Thyroid gland (tissue), 4 donors: ENCODE results near the gene GTF2H3. TPM values are rescaled to one million over a fixed set of nuclear protein-coding genes. Genes with fewer than 3 reads are reported as not detected.

Experiments
- DNase-seq, 2 donors: peaks; one replicate each; pipeline ENCODE4 v3.0.0-alpha.2; 2019
- H3K27ac ChIP-seq, 3 donors: fragments of 200-600 bp; sonication (generic); 1 replicate in 2 of 3; 2 replicates in 1 of 3; pipeline ENCODE4 v1.5.1; 2016 to 2019; ENCODE audit warnings: mild to moderate bottlenecking in 1 of 3, moderate library complexity in 1 of 3
- H3K27me3 ChIP-seq: fragments of 200-600 bp; sonication (generic); one replicate; pipeline ENCODE4 v1.5.1; 2019
- H3K36me3 ChIP-seq, 2 donors: fragments of 200-600 bp; sonication (generic); one replicate each; pipeline ENCODE4 v1.5.1; 2016 to 2019
- H3K4me1 ChIP-seq, 2 donors: fragments of 200-600 bp; sonication (generic); one replicate each; pipeline ENCODE4 v1.5.1; 2017 to 2019
- H3K4me3 ChIP-seq, 3 donors: fragments of 200-600 bp; sonication (generic); replicated peaks in 1 of 3; 1 replicate in 2 of 3; 2 replicates in 1 of 3; pipeline ENCODE4 v1.5.1; 2016; ENCODE audit warnings: mild to moderate bottlenecking in 1 of 3
- H3K9me3 ChIP-seq: fragments of 200-600 bp; sonication (generic); one replicate; pipeline ENCODE4 v1.5.1; 2017
- POLR2A ChIP-seq, 2 donors: fragments of 450-650 bp; IDR thresholded peaks; one replicate each; pipeline ENCODE4 v1.6.1; 2017; ENCODE audit warnings: antibody characterized with exemption in 2 of 2, mild to moderate bottlenecking in 2 of 2, moderate library complexity in 1 of 2
- WGBS, 2 donors: methylation state at CpG; one replicate each; pipeline ENCODE4 v1.1.5; 2017; 5-methylcytosine and 5-hydroxymethylcytosine counted together
- intact Hi-C: fragments of 100-400 bp; cut with DNase I; formaldehyde crosslinking; loops from one replicate; pipeline ENCODE4 v1.15.1; 2023
- total RNA-seq, 4 donors: library from RNA; depleted of rRNA; stranded (reverse); fragments of >200 nt; gene quantifications; one replicate each; pipeline ENCODE4 v1.2.3, GENCODE V29; 2016
- TF ChIP-seq, protein P1 (sequence below), 6 experiments: fragments of 200-600 bp in 3 of 6; fragments of 450-650 bp in 3 of 6; sonication (generic) in 3 of 6; IDR thresholded peaks; one replicate each; pipeline ENCODE4 v1.5.1; 2016 to 2019; ENCODE audit warnings: antibody characterized with exemption in 6 of 6, mild to moderate bottlenecking in 2 of 6, inconsistent platforms in 1 of 6, moderate library complexity in 1 of 6

Gene GTF2H3
- total RNA-seq, 4 donors from 2014 or later = 15.9 to 32.4 (median 31.1) TPM

DNA sequence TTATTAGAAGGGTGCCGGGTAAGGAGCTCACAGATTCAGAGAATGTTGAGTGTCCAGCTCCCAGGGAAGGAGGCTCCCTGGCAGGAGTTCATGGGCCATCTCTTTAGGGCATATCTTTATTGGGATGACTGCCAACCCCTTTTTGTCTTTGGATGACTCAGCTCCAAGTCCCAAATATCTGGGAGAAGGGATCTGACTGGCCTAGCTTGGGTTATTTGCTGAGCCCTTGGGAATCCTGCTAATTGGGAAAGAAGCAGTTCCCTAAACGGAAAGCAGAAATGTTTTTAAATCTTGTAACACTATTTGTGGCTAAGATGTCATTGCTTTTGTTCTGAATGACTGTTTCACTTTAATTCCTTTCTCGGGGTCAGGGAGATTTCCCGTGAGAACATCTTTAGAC lies 19.1 kb upstream of the GTF2H3 start:
- TF ChIP-seq, protein P1, sequence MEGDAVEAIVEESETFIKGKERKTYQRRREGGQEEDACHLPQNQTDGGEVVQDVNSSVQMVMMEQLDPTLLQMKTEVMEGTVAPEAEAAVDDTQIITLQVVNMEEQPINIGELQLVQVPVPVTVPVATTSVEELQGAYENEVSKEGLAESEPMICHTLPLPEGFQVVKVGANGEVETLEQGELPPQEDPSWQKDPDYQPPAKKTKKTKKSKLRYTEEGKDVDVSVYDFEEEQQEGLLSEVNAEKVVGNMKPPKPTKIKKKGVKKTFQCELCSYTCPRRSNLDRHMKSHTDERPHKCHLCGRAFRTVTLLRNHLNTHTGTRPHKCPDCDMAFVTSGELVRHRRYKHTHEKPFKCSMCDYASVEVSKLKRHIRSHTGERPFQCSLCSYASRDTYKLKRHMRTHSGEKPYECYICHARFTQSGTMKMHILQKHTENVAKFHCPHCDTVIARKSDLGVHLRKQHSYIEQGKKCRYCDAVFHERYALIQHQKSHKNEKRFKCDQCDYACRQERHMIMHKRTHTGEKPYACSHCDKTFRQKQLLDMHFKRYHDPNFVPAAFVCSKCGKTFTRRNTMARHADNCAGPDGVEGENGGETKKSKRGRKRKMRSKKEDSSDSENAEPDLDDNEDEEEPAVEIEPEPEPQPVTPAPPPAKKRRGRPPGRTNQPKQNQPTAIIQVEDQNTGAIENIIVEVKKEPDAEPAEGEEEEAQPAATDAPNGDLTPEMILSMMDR (IDR thresholded peaks at IDR 0.05) = no peak
- no peak for DNase-seq
- H3K27me3 ChIP-seq = no peaks in the 10 kb centered on the region
- no peaks in the 10 kb centered on the region for H3K9me3 ChIP-seq
- 79 to 85% methylated on average over 4 of the region's 4 CpGs for WGBS, 2 donors
- H3K27ac ChIP-seq = no peak overlapping the region
- no peaks in the 10 kb centered on the region for H3K4me1 ChIP-seq
- peaks cover 66 to 79% of the 10 kb centered on the region in 2 donors for H3K36me3 ChIP-seq
- H3K4me3 ChIP-seq = no peak overlapping the region
- intact Hi-C loops = no loop called here

DNA sequence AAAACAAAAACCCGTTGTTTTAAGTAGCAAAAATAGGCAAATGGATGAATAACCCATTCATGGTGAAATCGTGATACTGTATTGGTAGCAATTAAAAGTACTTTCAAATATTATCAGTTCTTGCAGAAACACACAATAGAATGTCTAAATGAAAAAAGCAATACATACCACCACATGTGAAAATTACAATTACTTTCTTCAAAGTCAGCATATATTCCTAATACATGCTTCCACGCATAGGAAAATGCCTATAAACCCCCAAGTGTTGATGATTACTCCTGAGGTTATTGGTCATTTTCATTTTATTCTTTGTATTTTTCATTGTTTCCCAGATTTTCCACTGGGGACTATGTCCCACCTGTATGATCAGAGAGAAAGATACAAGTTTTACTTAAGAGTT lies 16.5 kb upstream of the GTF2H3 start:
- H3K36me3 ChIP-seq = peaks cover 59 to 76% of the 10 kb centered on the region in 2 donors
- H3K4me1 ChIP-seq = no peaks in the 10 kb centered on the region

DNA sequence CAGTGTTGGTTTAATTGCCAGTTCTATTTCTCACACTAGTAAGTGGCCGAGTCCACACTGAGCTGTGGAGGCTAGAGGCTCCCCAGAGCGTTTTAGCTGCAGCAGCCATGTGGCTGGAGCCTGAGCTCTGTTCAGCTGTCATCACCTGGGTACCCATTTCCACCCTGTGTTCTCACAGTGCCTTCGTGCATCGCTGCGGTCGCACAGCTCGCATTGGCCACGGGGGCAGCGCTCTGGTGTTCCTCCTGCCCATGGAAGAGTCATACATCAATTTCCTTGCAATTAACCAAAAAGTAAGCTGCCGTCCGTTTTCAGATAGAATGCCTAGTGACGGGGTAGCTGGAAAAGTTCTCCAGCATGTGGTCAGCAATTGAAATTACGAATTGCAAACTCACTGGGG lies 16.0 kb upstream of the GTF2H3 start:
- no peak overlapping the region for H3K27ac ChIP-seq
- peaks cover 59 to 78% of the 10 kb centered on the region in 2 donors for H3K36me3 ChIP-seq
- DNase-seq = no peak
- 93 to 94% methylated on average over 13 of the region's 13 CpGs for WGBS, 2 donors
- TF ChIP-seq, protein P1 (IDR thresholded peaks at IDR 0.05) = no peak
- no peak for TF ChIP-seq POLR2A (IDR thresholded peaks at IDR 0.05)
- no peak overlapping the region for H3K4me3 ChIP-seq
- H3K4me1 ChIP-seq = no peaks in the 10 kb centered on the region
- H3K27me3 ChIP-seq = no peaks in the 10 kb centered on the region
- no peaks in the 10 kb centered on the region for H3K9me3 ChIP-seq
- intact Hi-C loops = no loop called here

More for the DNA sequence above, 16.5 kb upstream of the GTF2H3 start:
- no peaks in the 10 kb centered on the region for H3K9me3 ChIP-seq
- H3K4me3 ChIP-seq = no peak overlapping the region
- no peak for DNase-seq
- H3K27ac ChIP-seq = no peak overlapping the region
- no peak for TF ChIP-seq POLR2A (IDR thresholded peaks at IDR 0.05)
- TF ChIP-seq, protein P1 (IDR thresholded peaks at IDR 0.05) = no peak
- intact Hi-C loops = no loop called here
- 94 to 96% methylated on average over 3 of the region's 3 CpGs for WGBS, 2 donors
- no peaks in the 10 kb centered on the region for H3K27me3 ChIP-seq

DNA sequence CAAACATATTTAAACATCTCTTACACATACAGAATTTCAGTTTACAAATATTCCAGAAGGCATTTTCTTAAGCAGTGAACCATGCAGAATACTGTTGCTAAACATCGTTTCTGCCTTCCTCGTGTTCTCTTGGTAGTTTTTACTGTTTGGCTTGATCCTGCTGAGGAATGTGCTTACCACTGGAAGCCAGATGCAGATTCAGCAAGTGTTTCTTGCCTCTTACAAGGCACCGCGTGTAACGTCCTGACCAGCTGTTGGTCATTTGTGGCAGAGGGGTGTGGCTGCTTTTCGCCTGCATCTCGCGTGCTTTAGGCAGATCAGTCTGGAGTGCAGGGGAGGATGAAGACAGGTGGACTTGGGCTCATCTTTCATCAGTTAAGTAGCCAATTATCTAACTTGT lies 12.5 kb upstream of the GTF2H3 start:
- WGBS, 2 donors = 82 to 84% methylated on average over 8 of the region's 8 CpGs
- H3K4me3 ChIP-seq = no peak overlapping the region
- peaks cover 64 to 81% of the 10 kb centered on the region in 2 donors for H3K36me3 ChIP-seq
- H3K9me3 ChIP-seq = no peaks in the 10 kb centered on the region
- H3K27me3 ChIP-seq = no peaks in the 10 kb centered on the region
- TF ChIP-seq POLR2A (IDR thresholded peaks at IDR 0.05) = no peak
- TF ChIP-seq, protein P1 (IDR thresholded peaks at IDR 0.05) = no peak
- DNase-seq = no peak
- no peak overlapping the region for H3K27ac ChIP-seq
- no peaks in the 10 kb centered on the region for H3K4me1 ChIP-seq
- intact Hi-C loops = no loop called here

DNA sequence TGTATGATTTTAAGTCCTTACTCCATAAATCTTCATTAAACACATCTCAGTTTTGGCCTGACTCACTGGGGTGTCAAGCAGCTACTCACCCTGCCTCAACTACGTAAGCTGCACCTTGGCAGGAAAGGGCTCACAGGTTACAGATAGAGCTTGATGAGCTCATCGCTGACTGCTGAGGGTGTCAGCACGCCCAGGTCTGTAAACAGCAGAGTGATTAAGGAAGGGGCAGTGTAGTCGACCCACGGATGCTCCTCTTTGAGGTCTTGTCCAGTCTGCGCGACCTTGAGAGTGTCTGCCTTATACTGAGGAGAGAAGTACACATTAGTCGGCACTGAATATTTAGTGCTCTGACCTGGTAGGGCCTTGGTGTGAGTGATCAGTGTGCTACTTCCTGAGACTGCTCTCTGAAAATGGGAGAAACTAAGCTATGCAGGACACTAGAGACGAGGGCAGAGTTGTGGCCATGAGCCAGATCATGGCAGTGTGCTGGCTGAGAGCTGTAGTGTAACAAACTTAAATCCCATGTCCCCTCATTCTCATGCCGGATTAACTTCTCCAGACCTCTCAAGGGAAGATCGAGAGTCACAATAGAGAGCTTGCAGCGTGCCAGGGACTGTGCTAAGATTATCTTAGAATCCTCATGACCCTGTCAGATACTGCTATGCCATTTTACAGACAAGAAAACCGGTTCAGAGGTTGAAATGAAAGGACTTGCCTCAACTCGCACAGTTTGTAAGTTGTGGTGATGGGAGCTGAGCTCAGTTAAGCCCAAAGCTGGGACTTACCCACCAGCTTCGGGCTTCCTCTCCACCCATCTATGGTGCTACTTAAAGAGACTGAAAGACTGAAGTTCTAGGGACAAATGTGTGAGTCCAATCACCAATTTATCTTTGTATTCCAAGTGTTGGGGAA lies 11.8 kb upstream of the GTF2H3 start:
- Histone ChIP-seq H3K27me3 (no peaks in the 10 kb centered on the region), H3K4me1 (no peaks in the 10 kb centered on the region), H3K4me3 (no peak overlapping the region), H3K36me3 (peaks cover 64 to 81% of the 10 kb centered on the region in 2 donors), H3K9me3 (no peaks in the 10 kb centered on the region), H3K27ac (no peak overlapping the region)
- TF ChIP-seq, protein P1 (IDR thresholded peaks at IDR 0.05) = no peak
- TF ChIP-seq POLR2A (IDR thresholded peaks at IDR 0.05) = no peak
- 88 to 89% methylated on average over 14 to 15 of the region's 15 CpGs for WGBS, 2 donors
- intact Hi-C loops = no loop called here
- no peak for DNase-seq
